ENCODE results near the gene SYTL3. TPM values are rescaled to one million over a fixed set of nuclear protein-coding genes. Genes with fewer than 3 reads are reported as not detected.

The SYTL3 gene
- total RNA-seq, 2 experiments from 2014 or later, result 151 to 163 TPM

DNA sequence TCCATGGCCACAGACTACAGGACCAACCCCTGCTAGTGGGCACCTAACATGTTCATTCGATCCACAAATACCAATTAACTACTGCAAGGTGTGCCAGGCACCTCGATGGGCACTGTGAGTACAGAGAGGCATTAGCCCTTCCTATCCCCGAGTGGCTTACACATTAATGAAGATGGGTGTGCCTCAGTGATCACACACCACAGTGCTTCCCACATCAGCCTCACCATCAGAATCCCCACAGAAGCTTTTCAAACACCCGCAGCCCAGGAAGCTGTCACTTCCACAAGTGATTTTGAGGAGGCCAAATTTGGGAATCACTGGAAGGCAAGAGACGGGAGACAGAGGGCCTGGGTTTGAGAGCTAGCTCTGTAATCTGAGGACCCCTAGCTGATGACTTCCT lies 145.7 kb downstream of the SYTL3 start:
- Mint-ChIP-seq H3K9me3 (no peaks in the 10 kb centered on the region), H3K4me3 (no peak overlapping the region), H3K36me3 (ENCODE audit: low read depth) (peaks cover 54% of the 10 kb centered on the region), H3K27ac (peak overlapping the region; percentile 59), H3K27me3 (no peaks in the 10 kb centered on the region), H3K4me1 (ENCODE audit: low read depth) (peaks cover 87% of the 10 kb centered on the region)
- intact Hi-C loops (cut with micrococcal nuclease), result no loop called here
- no peak for TF ChIP-seq CTCF (IDR thresholded peaks at IDR 0.05)
- CTCF ChIA-PET, result interaction anchor here (0.6 to 5.4 kb wide), 10 partner anchors 8 to 339 kb away, joined by 3 to 34 read pairs (median 3); no protein-coding TSS in a partner anchor
- POLR2A ChIA-PET, result interaction anchor here (1.2 to 1.4 kb wide), 3 partner anchors 13 to 73 kb away, joined by 3 to 6 read pairs (median 4); no protein-coding TSS in a partner anchor
- no peak for ATAC-seq
- DNase-seq, result no peak

DNA sequence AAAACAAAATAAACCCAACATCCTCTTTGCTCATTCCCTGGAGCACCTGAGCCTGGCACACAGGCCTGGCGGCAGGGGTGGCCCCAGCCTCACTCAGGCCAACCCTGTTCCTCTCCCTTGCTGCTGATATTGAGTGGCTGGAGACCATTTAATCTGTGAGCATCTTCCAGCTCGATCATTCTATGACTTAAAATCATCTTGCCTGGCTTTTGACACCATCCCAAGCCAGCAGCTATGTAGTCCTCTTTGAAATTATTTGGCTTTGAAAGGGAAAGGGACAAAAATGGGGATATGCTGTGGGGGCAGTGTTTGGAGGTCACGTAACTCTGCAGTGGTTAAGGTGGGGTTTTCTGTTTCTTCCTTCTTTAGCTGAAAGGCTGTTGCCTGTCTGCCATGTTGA lies 146.5 kb downstream of the SYTL3 start:
- Mint-ChIP-seq H3K4me1 (ENCODE audit: low read depth) (peaks cover 85% of the 10 kb centered on the region), H3K4me3 (no peak overlapping the region), H3K36me3 (ENCODE audit: low read depth) (peaks cover 51% of the 10 kb centered on the region), H3K27ac (peak overlapping the region; percentile 72), H3K9me3 (no peaks in the 10 kb centered on the region), H3K27me3 (no peaks in the 10 kb centered on the region)
- TF ChIP-seq CTCF (IDR thresholded peaks at IDR 0.05), result no peak
- DNase-seq (no peak), ATAC-seq (no peak)
- intact Hi-C loops (cut with micrococcal nuclease), result no loop called here
- ChIA-PET CTCF (interaction anchor here (0.9 to 5.4 kb wide), 4 partner anchors 10 to 177 kb away, joined by 4 to 34 read pairs (median 5); no protein-coding TSS in a partner anchor), POLR2A (interaction anchor here (0.7 to 1.4 kb wide), 3 partner anchors 12 to 204 kb away, joined by 3 to 4 read pairs (median 3); partner anchors contain the start of gene RSPH3)

DNA sequence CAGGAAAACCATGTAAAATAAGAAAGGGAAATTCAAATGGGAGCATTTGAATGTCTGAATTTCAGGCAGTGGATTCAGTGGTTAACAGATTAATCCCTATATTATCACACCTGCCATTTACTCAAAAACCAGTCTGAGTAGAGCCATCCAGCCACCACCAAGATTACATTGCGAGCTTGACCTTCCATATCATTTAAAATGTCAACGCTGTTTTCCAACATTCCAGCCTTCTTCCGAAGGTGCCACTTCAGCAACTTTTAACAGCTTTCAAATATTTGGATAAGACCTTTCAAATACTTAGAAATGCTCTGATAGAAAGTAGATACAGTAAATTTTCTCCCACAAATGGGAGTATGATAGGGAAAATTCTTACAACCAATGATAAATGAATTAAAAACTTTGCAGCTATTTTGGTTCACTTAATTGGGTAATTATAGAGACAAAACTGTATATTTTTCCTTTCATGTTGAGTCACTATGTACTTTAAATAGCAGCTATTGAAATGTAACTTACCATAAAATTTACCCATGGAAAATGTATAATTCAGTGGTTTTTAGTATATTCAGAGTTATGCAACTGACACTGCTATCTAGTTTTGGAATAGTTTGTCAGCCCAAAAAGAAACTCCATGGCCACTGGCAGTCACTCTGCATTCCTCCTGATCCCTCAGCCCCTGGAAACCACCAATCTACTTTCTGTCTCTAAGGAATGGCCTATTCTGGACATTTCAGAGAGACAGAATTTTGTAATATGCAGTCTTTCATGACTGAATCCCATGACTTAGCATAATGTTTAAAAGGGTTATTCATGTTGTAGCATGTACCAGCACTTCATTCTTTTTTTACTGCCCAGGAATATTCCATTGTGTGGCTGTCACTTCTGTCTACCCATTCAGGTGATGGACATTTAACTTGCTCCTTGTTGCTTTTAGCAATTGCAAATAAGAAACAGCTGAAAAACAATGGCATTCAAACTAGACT lies 147.8 kb downstream of the SYTL3 start:
- POLR2A ChIA-PET, result interaction anchor here (1.1 to 1.4 kb wide), 2 partner anchors 11 to 14 kb away, joined by 3 to 4 read pairs; no protein-coding TSS in a partner anchor
- no peak for TF ChIP-seq CTCF (IDR thresholded peaks at IDR 0.05)
- Mint-ChIP-seq H3K27me3 (no peaks in the 10 kb centered on the region), H3K4me3 (no peak overlapping the region), H3K36me3 (ENCODE audit: low read depth) (peaks cover 55% of the 10 kb centered on the region), H3K4me1 (ENCODE audit: low read depth) (peaks cover 85% of the 10 kb centered on the region), H3K27ac (peak overlapping the region; percentile 72), H3K9me3 (no peaks in the 10 kb centered on the region)
- ATAC-seq (no peak), DNase-seq (no peak)
- CTCF ChIA-PET, result interaction anchor here (0.6 to 1.7 kb wide), 6 partner anchors 9 to 337 kb away, joined by 3 to 5 read pairs (median 4); no protein-coding TSS in a partner anchor
- intact Hi-C loops (cut with micrococcal nuclease), result no loop called here

- Mint-ChIP-seq H3K4me1 (ENCODE audit: low read depth) (peaks cover 85% of the 10 kb centered on the region), H3K4me3 (no peak overlapping the region), H3K36me3 (ENCODE audit: low read depth) (peaks cover 55% of the 10 kb centered on the region), H3K27ac (peak overlapping the region; percentile 72), H3K27me3 (no peaks in the 10 kb centered on the region), H3K9me3 (no peaks in the 10 kb centered on the region)
- ChIA-PET POLR2A (interaction anchor here (1.4 kb wide), 1 partner anchor 13 kb away, joined by 4 read pairs; no protein-coding TSS in a partner anchor), CTCF (interaction anchor here (1.7 kb wide), 3 partner anchors 27 to 337 kb away, joined by 3 to 5 read pairs (median 4); no protein-coding TSS in a partner anchor)
- intact Hi-C loops (cut with micrococcal nuclease), result no loop called here
- no peak for DNase-seq
- peak; percentile 38 for ATAC-seq
- no peak for TF ChIP-seq CTCF (IDR thresholded peaks at IDR 0.05)
These were observed 148.5 kb downstream of the SYTL3 start for GRCh38 chr6:158798311-158798710.
